ENCODE measurements around the gene TTLL9.
"Not testable (repeated sequence)": the region's sequence is repeated elsewhere in the genome, so short reads cannot be mapped to it uniquely, and the experiment has no call there.

Gene TTLL9

DNA sequence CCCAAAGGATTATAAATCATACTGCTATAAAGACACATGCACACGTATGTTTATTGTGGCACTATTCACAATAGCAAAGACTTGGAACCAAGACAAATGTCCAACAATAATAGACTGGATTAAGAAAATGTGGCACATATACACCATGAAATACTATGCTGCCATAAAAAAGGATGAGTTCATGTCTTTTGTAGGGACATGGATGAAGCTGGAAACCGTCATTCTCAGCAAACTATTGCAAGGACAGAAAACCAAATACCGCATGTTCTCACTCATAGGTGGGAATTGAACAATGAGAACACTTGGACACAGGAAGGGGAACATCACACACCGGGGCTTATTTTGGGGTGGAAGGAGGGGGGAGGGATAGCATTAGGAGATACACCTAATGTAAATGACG lies 51.0 kb downstream of the TTLL9 start:
- DNase-seq = not testable (repeated sequence)

DNA sequence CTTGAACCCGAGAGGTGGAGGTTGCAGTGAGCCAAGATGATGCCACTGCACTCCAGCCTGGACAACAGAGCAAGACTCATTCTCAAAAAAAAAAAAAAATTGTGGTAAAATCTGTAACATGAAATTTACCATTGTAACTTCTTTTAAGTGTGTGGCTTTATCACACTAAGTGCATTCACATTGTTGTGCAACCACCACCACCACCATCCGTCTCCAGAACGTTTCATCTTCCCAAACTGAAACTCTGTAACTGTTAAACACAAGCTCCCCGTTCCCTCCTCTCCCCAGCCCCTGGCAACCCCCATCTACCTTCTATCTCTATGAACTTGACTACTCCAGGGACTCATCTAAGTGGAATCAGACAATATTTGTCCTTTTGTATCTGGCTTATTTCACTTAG lies 51.7 kb downstream of the TTLL9 start:
- DNase-seq = no peak

DNA sequence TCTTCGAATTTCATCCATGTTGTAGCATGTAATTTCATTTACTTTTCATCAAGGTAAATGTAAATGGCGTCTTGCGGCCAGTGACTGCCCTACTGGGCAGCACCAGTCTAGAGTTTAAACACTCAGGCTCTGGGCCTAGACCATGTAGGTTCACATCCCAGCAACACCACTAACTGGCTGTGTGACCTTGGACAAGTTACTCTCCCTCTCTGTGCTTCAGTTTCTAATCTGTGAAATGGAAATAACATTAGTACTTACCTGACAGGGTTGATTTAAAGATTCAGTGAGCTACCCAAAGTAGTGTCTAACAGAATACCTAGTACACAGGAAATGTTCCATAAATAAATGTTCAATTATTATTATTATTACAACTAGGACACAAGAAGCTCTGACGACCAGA lies 52.2 kb downstream of the TTLL9 start:
- DNase-seq = no peak

DNA sequence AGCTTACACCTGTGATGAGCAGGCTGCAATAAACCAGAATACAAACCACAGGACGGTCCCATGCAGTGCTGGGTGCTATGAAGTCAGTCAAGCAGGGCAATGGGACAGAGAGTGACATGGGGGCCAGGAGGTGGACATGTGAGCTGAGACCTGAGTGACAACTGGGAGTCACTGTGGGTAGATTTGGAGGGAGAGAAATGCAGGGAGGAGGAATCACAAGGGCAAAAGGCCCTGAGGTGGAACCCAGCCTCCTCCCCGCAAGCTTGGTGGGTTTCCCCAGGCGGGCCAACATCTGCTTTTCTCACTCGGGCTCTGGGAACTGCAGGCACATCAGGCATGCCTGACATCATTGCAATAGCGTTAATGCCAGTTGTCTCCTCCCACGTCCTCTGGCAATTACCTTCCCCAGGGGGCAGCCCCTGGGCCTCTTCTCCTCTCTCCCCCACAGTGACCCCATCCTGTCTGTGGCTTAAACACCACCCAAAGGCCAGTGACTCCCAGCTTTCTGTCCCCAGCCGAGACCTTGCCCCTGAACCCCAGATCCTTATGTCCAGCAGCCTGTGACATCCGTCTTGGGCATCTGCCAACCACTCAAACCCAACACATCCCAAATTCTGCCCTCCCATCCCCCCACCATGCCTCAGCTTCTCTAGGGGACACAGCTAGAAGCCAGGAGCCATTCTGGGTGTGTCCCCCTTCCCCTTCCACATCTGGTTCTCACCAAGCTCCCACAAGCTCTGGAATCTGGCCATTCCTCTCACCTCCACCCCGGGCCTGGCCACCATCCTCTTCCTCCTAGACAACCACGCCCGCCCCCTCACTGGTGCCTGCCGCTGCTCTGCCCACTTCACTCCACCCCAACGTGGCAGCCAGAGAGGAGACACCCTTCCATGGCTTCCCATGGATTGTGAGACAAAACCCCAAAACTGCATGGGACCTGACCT lies 53.2 kb downstream of the TTLL9 start:
- DNase-seq = no peak

DNA sequence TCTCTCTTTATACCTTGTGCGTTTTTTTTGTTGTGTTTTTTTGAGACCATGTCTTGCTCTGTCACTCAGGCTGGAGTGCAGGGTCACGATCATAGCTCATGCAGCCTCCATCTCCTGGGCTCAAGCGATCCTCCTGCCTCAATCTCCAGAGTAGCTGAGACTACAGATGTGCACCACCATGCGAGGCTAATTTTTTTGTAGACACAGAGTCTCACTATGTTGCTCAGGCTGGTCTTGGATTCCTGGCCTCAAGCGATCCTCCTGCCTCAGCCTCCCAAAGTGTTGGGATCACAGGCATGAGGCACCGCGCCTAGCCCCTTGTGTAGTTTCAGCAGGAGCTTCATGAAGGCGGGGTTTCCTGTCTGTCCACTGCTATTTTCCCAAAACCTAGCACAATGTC lies 54.1 kb downstream of the TTLL9 start:
- DNase-seq = no peak

DNA sequence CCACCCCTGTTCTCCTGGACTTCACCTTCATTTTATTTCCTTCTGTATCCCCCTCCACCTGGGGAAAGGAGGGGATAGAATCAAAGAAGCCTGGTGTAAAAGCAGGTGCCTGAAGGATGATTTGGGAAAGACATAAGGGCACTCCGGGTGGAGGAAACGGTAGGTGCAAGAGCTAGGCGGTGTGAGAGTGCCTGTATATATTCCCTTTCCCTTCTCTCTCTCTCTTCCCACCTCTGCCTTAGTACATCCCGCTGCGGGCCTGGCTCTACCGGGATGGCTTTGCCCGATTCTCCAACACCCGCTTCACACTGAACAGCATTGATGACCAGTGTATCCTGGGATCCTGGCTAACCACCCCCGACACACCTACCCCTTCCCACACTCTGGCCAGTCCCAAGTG lies 55.2 kb downstream of the TTLL9 start:
- DNase-seq = no peak

DNA sequence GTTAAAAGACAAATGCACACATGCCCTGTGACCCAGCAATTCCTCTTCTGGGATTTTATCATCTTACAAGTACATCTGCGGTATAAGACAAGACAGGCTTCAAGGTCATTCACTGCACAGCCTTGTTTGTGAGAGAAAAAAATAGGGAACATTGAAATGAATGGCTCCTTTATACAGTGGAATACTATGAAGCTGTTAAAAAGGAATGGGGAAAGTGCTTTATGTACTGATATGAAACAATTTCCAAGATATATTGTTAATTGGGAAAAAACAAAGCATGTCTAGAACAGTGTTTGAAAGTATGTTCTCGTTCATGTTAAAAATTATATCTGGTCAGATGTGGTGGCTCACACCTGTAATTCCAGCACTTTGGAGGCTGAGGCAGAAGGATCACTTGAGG lies 56.1 kb downstream of the TTLL9 start:
- DNase-seq = no peak

DNA sequence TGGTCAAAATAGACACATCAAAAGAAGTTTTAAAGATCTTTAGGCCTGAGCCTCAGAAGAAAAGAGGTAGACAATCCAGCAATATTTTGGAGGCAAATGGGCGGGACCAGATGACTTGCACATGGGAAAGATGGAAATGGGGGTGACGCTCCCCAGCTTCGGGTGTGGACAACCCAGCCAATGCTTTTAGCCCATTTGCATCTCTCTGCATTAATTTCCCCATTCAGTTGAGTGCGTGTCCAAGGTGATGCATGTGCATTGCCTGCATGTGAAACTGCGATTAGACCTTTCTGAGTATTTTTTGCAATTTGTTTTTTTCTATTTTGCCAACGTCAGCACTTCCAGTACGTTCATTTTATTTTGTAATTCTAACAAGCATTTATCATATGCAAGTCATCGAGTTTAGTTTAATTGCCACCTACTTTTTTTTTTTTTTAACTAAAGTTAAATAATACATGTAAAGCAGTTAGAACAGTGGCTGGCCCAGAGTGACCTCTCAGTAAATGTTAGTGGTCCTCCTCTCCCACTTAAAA lies 57.3 kb downstream of the TTLL9 start:
- DNase-seq = no peak

DNA sequence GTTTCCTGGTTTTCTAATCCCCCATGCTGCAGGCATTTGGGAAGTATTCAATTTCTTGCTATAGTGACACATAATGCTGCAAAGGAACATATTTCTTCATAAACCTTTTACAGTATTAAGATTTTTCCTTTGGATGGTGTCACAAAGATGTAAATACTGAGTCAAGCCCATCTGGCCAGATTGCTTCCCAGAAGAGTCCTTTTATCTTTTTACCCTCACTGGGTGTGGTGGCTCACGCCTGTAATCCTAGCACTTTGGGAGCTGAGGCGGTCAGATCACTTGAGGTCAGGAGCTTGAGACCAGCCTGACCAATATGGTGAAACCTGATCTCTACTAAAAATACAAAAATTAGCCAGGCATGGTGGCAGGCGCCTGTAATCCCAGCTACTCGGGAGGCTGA lies 59.2 kb downstream of the TTLL9 start:
- not testable (repeated sequence) for DNase-seq

DNA sequence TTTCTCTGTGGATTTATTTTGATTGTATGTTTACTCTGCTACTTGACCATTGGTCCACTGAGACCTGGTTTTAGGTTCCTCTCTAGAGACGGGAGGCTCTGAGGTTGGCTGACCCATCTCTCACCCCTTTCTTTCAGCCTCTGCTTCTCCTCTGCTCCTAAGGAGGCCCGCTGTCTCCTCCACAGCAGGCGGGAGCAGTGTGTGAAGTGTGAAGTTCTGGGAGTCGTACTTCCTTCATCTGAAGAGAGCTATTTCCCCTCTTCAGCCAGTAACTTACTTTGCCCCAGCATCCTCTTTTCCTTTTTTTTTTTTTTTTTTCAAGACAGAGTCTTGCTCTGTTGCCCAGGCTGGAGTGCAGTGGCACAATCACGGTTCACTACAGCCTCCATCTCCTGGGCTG lies 60.3 kb downstream of the TTLL9 start:
- DNase-seq = no peak

DNA sequence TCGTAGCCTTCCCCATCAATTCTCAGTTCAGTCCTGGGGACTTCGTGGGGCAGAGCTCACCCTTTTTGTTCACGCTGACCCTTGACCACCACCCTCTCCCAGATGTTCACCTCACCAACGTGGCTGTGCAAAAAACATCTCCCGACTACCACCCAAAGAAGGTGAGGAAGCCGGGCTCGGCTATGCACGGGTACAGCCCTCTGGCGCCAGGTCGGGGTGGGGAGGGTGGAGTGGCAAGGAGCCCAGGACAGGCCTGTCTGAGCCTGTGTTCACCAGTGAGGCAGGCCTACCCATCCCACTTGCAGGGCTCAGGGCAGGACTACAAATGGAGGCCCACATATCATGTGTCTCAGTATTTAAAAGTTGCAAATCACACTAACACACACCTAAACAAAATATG lies 63.3 kb downstream of the TTLL9 start:
- no peak for DNase-seq

DNA sequence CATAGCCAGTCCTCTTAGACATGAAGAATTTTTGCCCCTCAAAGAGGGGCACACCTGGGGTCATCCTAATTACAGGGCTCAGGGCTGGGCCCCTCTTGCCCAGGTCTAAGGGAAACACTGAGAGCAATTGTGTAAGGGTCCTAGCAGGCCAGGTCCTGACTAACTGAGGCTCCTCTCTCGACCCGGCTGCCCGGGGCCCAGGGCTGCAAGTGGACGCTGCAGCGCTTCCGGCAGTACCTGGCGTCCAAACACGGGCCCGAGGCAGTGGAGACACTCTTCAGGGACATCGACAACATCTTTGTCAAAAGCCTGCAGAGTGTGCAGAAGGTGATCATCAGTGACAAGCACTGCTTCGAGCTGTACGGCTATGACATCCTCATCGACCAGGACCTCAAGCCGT lies 64.1 kb downstream of the TTLL9 start:
- no peak for DNase-seq

DNA sequence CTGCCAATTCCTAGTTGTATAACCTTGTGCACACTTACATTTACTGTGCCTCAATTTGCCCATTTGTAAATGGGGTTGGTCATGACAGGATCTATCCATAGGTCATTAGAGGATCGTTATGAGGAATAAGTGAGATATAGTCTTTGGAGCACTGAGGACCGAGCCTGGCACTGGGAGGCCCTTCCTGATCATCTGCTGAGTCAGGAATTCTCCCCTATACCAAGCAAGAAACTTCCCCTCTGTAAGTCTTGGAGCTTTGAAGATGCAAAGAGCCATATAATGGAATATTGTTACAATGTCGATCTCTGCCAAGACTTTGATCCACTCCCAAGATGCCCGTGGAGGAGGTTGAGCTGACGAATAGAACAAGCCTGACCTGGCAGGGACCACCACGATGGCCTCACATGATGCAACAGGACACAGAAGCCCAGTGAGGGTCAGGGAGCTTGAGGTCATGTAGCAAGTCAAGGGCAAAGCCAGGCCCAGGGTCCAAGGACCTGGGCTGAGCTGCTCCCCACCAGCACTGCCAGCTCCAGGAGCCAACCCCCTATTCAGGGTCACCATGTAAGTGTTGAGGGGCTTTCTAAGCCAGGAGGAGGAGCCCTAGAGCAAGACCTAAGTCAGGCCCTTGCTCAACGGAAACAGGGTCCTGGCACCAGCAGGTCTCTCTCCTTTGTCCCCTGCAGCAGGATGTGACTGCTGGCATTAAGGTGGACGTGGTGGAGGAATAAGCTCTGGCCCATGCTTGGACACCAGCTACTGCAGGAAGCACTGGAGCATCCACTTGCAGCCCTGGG lies 64.7 kb downstream of the TTLL9 start:
- no peak for DNase-seq

DNA sequence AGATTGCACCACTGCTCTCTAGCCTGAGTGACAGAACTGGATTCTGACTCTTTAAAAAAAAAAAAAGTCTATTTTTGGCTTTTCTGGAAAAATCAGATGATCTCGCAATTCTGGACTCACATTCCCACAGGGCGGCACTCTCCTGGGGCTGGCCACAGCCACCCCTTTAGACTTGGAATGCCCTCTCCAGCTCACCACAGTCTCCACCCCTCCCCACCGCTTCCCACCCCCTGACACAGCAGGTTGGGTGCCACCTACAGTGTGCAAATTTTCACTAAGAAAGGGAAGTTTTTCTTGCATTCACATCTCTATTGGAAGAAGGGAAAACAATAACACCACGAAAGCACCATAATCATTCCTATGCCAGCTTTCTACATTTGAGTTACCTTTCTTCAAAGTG lies 66.0 kb downstream of the TTLL9 start:
- DNase-seq = no peak

DNA sequence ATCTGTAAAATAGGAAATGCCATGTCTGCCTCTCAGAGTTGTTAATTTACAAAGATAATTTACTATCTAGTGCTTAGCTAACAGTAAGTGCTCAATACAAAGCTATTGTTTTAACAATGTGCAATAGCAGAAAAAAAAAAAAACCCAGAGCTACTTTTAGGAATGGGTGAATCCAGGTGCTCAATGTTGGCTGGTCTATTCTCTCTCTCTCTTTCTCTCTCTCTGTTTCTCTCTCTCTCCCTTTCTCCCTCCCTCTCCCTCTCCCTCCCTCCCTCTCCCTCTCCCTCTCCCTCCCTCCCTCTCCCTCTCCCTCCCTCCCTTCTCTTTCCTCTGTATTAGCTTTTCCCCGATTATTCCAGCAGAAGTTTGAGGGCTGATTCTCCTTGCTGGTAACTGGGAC lies 67.4 kb downstream of the TTLL9 start:
- DNase-seq = no peak

DNA sequence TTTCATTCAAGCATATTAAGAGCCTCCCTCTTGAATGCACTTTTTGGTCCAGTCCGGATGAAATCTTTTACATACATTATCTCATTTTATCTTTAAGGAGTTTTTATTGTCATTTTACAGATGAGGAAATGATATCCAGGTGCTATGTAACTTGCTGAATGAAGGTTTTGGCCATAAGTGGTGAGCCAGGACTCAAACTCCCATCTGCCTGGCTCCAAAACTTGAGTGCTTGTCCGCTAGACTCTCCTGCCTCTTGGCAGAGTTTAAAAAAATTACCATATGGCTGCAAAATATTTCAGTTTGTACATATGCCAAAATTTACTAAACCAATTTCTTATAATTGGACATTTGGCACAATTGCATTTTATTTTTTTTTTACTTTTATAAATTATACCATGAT lies 69.2 kb downstream of the TTLL9 start:
- DNase-seq = no peak

DNA sequence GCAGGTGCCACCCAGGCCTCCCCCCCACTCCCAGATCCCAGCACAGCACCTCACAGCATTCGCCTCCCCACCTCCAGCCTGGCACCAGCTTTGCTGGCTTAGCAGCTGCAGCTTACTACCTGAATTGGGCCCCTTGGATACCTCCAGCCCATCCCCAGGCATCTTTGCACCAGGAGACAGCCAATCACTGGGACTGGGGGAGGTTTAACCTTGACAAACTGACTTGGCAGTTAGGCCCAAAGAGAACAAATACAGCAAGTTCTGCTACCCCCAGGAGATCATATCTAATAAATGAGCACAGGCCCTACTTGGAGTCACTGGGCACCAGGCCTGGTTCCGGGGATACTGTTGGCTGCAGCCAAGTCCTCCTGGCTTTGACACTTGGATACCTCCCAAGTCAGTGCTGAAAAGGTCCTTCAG lies 72.6 kb downstream of the TTLL9 start:
- no peak for DNase-seq

DNA sequence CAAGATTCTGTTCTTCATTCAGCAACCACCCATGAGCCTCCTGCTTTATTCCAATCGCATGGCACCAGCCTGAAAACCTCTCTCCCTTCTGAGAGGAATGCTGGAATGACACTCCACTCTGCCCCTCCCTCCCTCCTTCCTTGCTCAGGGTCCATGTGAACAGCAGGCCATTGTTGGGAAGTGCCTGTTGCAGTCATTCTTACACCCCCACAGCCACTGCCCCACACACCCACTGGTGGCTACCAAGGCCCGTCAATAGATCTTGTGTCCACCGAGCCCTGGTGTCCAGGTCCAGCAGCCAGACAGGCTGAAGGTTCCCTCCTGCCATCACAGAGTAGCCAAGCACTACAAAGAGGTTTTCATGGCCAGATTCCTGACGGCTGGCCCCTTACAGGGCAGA lies 74.9 kb downstream of the TTLL9 start:
- no peak for DNase-seq

DNA sequence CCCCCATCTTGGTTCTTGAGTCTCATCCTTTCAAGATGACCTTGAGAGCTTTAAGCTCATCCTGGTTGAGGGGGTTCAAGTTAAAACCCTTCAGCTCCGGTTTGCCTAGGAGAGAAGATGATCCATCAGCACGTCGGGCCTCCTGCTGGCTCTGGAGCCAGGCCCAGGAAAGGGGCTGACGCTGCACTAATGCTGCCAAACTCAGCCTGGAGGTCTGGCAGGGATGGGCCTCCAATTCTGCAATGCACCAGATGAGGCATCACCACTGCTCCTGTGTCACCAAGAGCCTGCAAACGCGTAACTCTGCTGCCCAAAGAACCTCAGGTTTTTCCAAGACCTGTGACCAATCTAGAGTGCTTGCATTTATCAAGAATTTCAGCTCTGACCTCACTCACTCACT lies 75.4 kb downstream of the TTLL9 start:
- DNase-seq = no peak

DNA sequence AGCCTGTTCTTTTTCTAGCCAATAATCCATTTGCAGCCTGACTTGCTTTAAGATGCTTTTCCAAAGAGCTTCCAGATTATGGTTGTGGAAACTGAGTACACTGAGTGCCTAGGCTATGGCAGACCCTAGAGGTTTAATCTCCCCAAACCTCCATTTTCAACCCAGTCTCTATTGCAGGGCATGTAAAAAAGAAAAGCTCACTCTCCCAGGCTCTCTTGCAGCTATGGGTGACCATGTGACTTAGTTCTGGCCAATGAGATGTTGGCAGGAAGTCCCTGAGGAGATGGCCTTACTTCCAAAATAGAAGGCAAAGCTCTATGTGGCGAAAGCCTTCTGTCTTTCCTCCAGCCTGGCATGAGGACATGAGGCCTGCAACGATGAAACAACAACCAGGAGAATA lies 77.6 kb downstream of the TTLL9 start:
- no peak for DNase-seq

DNA sequence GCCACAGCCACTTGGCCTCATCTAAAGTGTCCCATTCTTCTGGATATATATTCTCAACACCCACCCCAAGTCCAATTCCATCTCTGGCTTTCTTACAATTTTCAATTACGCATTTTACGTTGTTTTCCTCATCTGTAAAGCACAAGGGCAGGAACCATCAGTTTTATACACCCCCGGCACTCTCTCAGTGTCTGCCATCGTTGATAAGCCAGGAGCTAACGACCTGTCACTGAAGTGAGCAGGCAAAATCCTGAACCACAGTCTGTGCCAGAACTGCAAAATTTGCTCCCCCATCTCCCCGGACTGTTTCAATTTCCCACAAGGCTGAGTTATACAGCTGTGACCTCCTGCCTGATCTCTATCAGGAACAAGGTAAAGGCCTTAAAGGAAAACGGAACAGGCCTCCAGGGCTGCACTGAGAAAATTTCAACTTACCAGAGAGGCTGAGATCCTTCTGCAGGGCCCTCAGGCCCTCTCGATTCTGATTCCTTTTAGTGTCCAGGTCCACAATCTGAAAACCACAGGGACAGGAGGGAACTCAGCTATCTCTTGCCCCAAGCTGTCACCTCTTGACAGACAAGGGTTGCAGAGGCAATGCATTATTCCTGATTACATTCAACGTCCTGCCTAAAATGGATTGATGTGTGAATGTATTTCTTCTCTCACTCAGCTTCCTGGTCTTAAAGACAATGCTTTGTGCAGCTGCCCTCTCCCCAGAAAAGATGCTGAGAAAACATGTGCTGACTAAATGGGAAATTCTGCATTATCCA lies 79.6 kb downstream of the TTLL9 start:
- no peak for DNase-seq

DNA sequence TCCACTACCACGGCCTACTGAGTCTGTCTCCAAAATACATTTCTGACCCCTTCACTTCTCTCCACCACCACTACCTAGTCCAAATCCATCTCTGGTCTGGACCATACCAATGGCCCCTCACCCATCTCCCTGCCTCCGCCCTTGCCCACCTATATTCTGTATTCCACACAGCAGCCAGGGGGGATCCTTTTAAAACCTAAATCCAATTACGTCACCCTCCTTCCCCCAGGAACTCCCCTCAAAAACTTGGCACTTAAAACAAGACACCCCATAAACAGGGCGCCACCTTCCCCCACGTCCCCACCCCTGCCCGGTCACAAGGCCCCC lies 80.7 kb downstream of the TTLL9 start:
- DNase-seq = no peak
